ENCODE data around the gene CNNM4. TPM values are rescaled to one million over a fixed set of nuclear protein-coding genes. Genes with fewer than 3 reads are reported as not detected.
A peak's percentile ranks its signal among the peaks of the same experiment; 100 is the strongest.
"Not testable (repeated sequence)": the region's sequence is repeated elsewhere in the genome, so short reads cannot be mapped to it uniquely, and the experiment has no call there.

The CNNM4 gene
- total RNA-seq, 1 donor = 5.6 TPM

- no peak for TF ChIP-seq CTCF (IDR thresholded peaks at IDR 0.05; ENCODE audit: insufficient read depth, low read depth, low read length)
- H3K4me3 ChIP-seq (ENCODE audit: low read depth, low read length) = no peak overlapping the region
- peak; percentile 35 for DNase-seq (ENCODE audit: low read depth)
Observed at GRCh38 chr2:96788442-96789244, 27.9 kb downstream of the CNNM4 start.

- TF ChIP-seq CTCF (IDR thresholded peaks at IDR 0.05; ENCODE audit: insufficient read depth, low read depth, low read length) = no peak
- no peak for DNase-seq (ENCODE audit: low read depth)
- H3K4me3 ChIP-seq (ENCODE audit: low read depth, low read length) = no peak overlapping the region
Observed at GRCh38 chr2:96789245-96789617, 28.5 kb downstream of the CNNM4 start.

- DNase-seq (ENCODE audit: low read depth) = no peak
- TF ChIP-seq CTCF (IDR thresholded peaks at IDR 0.05; ENCODE audit: insufficient read depth, low read depth, low read length) = no peak
- H3K4me3 ChIP-seq (ENCODE audit: low read depth, low read length) = no peak overlapping the region
Observed at GRCh38 chr2:96792772-96793749, 32.4 kb downstream of the CNNM4 start.

- DNase-seq (ENCODE audit: low read depth) = no peak
- TF ChIP-seq CTCF (IDR thresholded peaks at IDR 0.05; ENCODE audit: insufficient read depth, low read depth, low read length) = no peak
- no peak overlapping the region for H3K4me3 ChIP-seq (ENCODE audit: low read depth, low read length)
Observed at GRCh38 chr2:96795076-96795475, 34.4 kb downstream of the CNNM4 start.

GRCh38 chr2:96796497-96796896, 35.8 kb downstream of the CNNM4 start:
- not testable (repeated sequence) for H3K4me3 ChIP-seq (ENCODE audit: low read depth, low read length); DNase-seq (ENCODE audit: low read depth)

- TF ChIP-seq CTCF (IDR thresholded peaks at IDR 0.05; ENCODE audit: insufficient read depth, low read depth, low read length) = no peak
- no peak for DNase-seq (ENCODE audit: low read depth)
- no peak overlapping the region for H3K4me3 ChIP-seq (ENCODE audit: low read depth, low read length)
Observed at GRCh38 chr2:96797066-96797625, 36.4 kb downstream of the CNNM4 start.

Data from fibroblast of villous mesenchyme (primary cell).